Measurements from ENCODE around the gene TET3.

The TET3 gene

GRCh38 chr2:73986085-73986681, 1.5 kb downstream of the TET3 start:
- H3K4me3 ChIP-seq (ENCODE audit: low read depth, low read length), result peak overlapping the region; percentile 53

- H3K4me3 ChIP-seq (ENCODE audit: low read depth, low read length), result peak overlapping the region; percentile 4
Observed at GRCh38 chr2:73987109-73987947, 2.6 kb downstream of the TET3 start.

- no peak overlapping the region for H3K4me3 ChIP-seq (ENCODE audit: low read depth, low read length)
Observed at GRCh38 chr2:73987948-73988700, 3.4 kb downstream of the TET3 start.

GRCh38 chr2:73989972-73990371, 5.3 kb downstream of the TET3 start:
- H3K4me3 ChIP-seq (ENCODE audit: low read depth, low read length), result no peak overlapping the region

- H3K4me3 ChIP-seq (ENCODE audit: low read depth, low read length), result no peak overlapping the region
Observed at GRCh38 chr2:73990531-73990930, 5.8 kb downstream of the TET3 start.

GRCh38 chr2:73992036-73992435, 7.3 kb downstream of the TET3 start:
- H3K4me3 ChIP-seq (ENCODE audit: low read depth, low read length), result no peak overlapping the region

GRCh38 chr2:73993376-73993775, 8.7 kb downstream of the TET3 start:
- no peak overlapping the region for H3K4me3 ChIP-seq (ENCODE audit: low read depth, low read length)

GRCh38 chr2:73993778-73994177, 9.1 kb downstream of the TET3 start:
- H3K4me3 ChIP-seq (ENCODE audit: low read depth, low read length), result no peak overlapping the region

GRCh38 chr2:73994178-73994831, 9.6 kb downstream of the TET3 start:
- no peak overlapping the region for H3K4me3 ChIP-seq (ENCODE audit: low read depth, low read length)

- no peak overlapping the region for H3K4me3 ChIP-seq (ENCODE audit: low read depth, low read length)
Observed at GRCh38 chr2:73995810-73996209, 11.1 kb downstream of the TET3 start.

- no peak overlapping the region for H3K4me3 ChIP-seq (ENCODE audit: low read depth, low read length)
Observed at GRCh38 chr2:73997813-73998212, 13.1 kb downstream of the TET3 start.

GRCh38 chr2:73998451-73998850, 13.7 kb downstream of the TET3 start:
- no peak overlapping the region for H3K4me3 ChIP-seq (ENCODE audit: low read depth, low read length)

GRCh38 chr2:73998933-73999332, 14.2 kb downstream of the TET3 start:
- no peak overlapping the region for H3K4me3 ChIP-seq (ENCODE audit: low read depth, low read length)

- H3K4me3 ChIP-seq (ENCODE audit: low read depth, low read length), result no peak overlapping the region
Observed at GRCh38 chr2:73999881-74000597, 15.3 kb downstream of the TET3 start.

GRCh38 chr2:74000666-74001065, 16.0 kb downstream of the TET3 start:
- no peak overlapping the region for H3K4me3 ChIP-seq (ENCODE audit: low read depth, low read length)

GRCh38 chr2:74001121-74001520, 16.4 kb downstream of the TET3 start:
- H3K4me3 ChIP-seq (ENCODE audit: low read depth, low read length), result no peak overlapping the region

- H3K4me3 ChIP-seq (ENCODE audit: low read depth, low read length), result peak overlapping the region; percentile 24
Observed at GRCh38 chr2:74001781-74002504, 17.2 kb downstream of the TET3 start.

GRCh38 chr2:74002505-74003421, 18.1 kb downstream of the TET3 start:
- peak overlapping the region; percentile 74 for H3K4me3 ChIP-seq (ENCODE audit: low read depth, low read length)

Data from iPS-11a (cell line).